Superior temporal gyrus (tissue), 1 donor: ENCODE results near the gene HAUS5.
A peak's percentile ranks its signal among the peaks of the same experiment; 100 is the strongest.

Experiments used
- DNase-seq: peaks from one replicate; pipeline ENCODE4 v3.0.0-alpha.2; 2016; ENCODE audit errors: extremely low spot score

The HAUS5 gene

GRCh38 chr19:35607661-35608060, 4.9 kb upstream of the HAUS5 start:
- DNase-seq = no peak

- no peak for DNase-seq
These were observed 4.3 kb upstream of the HAUS5 start for GRCh38 chr19:35608251-35608650.

- no peak for DNase-seq
These were observed 2.6 kb upstream of the HAUS5 start for GRCh38 chr19:35609851-35610353.

- DNase-seq = no peak
These were observed 344 bp upstream of the HAUS5 start for GRCh38 chr19:35612224-35612558.

- DNase-seq = no peak
These were observed 1.0 kb downstream of the HAUS5 start for GRCh38 chr19:35613574-35613973.

- DNase-seq = no peak
These were observed 2.5 kb downstream of the HAUS5 start for GRCh38 chr19:35615036-35615435.

GRCh38 chr19:35618857-35619256, 6.3 kb downstream of the HAUS5 start:
- DNase-seq = no peak

GRCh38 chr19:35619290-35619923, 6.9 kb downstream of the HAUS5 start:
- no peak for DNase-seq

GRCh38 chr19:35620001-35620400, 7.5 kb downstream of the HAUS5 start:
- DNase-seq = no peak

GRCh38 chr19:35621708-35622107, 9.2 kb downstream of the HAUS5 start:
- no peak for DNase-seq

GRCh38 chr19:35622750-35623149, 10.2 kb downstream of the HAUS5 start:
- no peak for DNase-seq

GRCh38 chr19:35623327-35624010, 10.9 kb downstream of the HAUS5 start:
- peak; percentile 24 for DNase-seq

- no peak for DNase-seq
These were observed 15.7 kb downstream of the HAUS5 start for GRCh38 chr19:35628264-35628564.

GRCh38 chr19:35628565-35629331, 16.2 kb downstream of the HAUS5 start, which contains the start of gene RBM42:
RBM42 (plus strand) TSS chr19:35629036; CDS start chr19:35629154, 118 bp downstream.
- DNase-seq = peak; percentile 99

GRCh38 chr19:35629332-35629633, 16.7 kb downstream of the HAUS5 start:
- no peak for DNase-seq

GRCh38 chr19:35633727-35634440, 21.3 kb downstream of the HAUS5 start:
- no peak for DNase-seq

- DNase-seq = no peak
These were observed 24.1 kb downstream of the HAUS5 start for GRCh38 chr19:35636651-35637050.

- no peak for DNase-seq
These were observed 24.6 kb downstream of the HAUS5 start for GRCh38 chr19:35637165-35637564.

GRCh38 chr19:35639321-35639639, 26.7 kb downstream of the HAUS5 start:
- no peak for DNase-seq

GRCh38 chr19:35639863-35640262, 27.3 kb downstream of the HAUS5 start:
- no peak for DNase-seq

GRCh38 chr19:35641515-35642151, 29.1 kb downstream of the HAUS5 start, which contains the start of gene ETV2:
ETV2 (plus strand) TSS chr19:35641745; CDS start chr19:35642461, 716 bp downstream.
- DNase-seq = no peak

- DNase-seq = no peak
These were observed 29.8 kb downstream of the HAUS5 start for GRCh38 chr19:35642312-35642711.
